ENCODE measurements around the gene FOXP1.

FOXP1 gene

DNA sequence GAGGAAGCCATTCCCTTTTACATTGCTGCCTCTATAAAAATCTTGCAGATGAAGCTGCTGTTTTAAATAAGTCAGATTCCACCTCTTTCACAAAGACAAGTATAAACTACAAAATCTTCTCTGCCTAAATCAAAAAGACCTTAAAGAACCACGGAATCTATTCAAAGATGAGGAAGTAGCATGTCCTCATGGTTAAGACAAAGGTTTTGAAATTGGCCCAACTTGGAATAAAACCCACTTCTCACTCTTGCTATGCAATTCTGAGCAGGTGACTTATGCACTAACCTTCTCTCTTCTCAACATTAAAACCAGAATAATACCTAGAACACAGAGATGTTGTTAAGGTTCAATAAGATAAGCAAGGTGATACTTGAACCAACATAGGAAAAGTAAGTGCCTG is 97.6 kb downstream of the FOXP1 start:
- no peak for DNase-seq (ENCODE audit: low read depth)

- no peak for DNase-seq (ENCODE audit: low read depth)
These were observed 99.1 kb downstream of the FOXP1 start for GRCh38 chr3:71484452-71484851.

- no peak for DNase-seq (ENCODE audit: low read depth)
These were observed 99.5 kb downstream of the FOXP1 start for GRCh38 chr3:71484047-71484446.

GRCh38 chr3:71482771-71483170 is 100.8 kb downstream of the FOXP1 start:
- DNase-seq (ENCODE audit: low read depth): no peak

DNA sequence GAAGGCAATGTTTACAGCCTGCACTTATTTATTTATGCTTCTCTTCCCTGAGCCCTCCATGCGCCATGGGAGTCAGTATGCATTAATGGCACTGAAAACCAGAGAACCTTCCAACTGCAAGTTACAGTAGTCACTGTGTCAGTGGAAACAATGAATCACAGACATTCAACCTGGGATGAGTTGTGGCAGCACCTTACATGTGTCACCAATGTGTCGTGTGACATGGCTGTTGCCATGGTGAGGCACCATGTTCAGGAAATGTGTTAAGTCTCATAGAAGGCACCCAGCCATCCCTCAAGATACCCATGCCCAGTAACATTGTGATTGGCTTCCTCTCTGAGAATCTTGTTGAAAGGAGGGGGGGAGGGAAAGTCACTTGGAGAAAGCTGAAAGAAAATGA is 105.0 kb downstream of the FOXP1 start:
- DNase-seq (ENCODE audit: low read depth): no peak

GRCh38 chr3:71476950-71477349 is 106.6 kb downstream of the FOXP1 start:
- no peak for DNase-seq (ENCODE audit: low read depth)

DNA sequence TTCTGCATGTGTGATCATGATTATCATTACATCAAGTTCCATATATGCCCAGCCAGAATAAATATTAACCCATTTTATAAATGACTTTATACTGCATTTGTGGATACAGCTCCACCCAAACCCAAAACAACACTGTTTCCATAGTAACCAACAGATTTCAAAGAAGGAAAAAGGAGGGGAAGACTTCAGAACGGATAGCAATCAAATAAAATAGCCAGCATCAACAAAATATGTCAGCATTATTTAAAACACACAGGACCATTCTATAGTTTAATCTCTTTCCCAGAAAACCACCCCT is 114.4 kb downstream of the FOXP1 start:
- no peak for DNase-seq (ENCODE audit: low read depth)

DNA sequence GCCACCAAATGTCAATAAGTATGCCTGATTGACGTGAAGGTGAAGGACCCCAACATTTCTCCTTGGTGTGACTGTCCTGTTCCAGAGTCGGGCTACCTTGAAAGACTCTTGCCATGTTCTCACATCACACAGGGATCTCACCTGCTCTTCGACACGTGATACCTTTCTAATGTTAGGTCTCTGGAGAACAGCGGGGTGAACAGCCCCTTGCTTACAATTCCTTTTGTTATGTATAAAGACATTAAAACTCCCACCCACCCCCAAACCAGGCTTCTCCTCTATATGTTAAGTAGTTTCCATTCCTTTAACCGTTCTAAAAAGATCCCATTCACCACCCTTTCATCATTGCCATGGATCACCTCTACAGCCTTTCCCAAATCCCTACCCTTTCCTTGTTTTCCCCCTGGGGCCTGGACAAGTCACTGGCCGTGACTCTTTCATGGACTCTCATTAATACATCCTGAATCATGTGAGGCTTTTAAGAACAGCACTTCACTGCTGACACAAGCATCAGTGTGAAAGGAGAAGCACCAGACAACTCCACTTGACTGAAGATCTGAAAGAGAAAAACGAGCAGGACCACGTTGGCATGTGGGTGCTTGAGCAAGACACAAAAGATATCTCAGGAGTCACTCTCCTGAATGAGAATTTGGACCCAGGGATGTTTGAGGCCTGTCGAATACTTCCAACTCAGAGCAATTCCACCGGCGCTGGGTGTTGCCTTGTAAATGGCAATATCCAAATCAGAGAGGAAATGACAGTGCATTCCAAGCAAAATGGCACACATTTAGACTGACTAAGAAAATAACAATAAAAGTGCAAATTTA is 115.0 kb downstream of the FOXP1 start:
- DNase-seq (ENCODE audit: low read depth): no peak

GRCh38 chr3:71466483-71466882 is 117.0 kb downstream of the FOXP1 start:
- DNase-seq (ENCODE audit: low read depth): no peak

- DNase-seq (ENCODE audit: low read depth): no peak
These were observed 118.0 kb downstream of the FOXP1 start for GRCh38 chr3:71465371-71466036.

DNA sequence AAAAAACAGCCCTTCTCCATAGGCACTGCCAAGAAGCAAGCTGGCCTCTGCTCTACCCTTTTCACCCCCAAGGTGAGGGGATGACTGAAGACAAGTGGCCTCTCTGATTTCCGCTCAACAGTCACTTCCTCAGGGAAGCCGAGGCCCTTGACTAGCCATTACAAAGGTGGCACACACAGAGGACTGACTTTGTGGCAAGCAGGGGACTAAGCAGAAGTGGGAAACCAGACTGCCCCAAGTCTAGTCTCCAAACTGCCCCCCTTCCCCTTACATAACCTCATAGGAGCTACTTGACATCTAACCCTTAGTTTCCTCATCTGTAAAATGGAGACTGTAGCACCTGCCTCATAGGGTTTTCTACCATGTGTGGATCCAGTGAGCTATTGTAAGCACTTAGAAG is 118.9 kb downstream of the FOXP1 start:
- DNase-seq (ENCODE audit: low read depth): no peak

- DNase-seq (ENCODE audit: low read depth): no peak
These were observed 119.9 kb downstream of the FOXP1 start for GRCh38 chr3:71463617-71464016.

- no peak for DNase-seq (ENCODE audit: low read depth)
These were observed 120.9 kb downstream of the FOXP1 start for GRCh38 chr3:71462586-71462985.

GRCh38 chr3:71461749-71462483 is 121.6 kb downstream of the FOXP1 start:
- peak; percentile 19 for DNase-seq (ENCODE audit: low read depth)

GRCh38 chr3:71461114-71461513 is 122.4 kb downstream of the FOXP1 start:
- no peak for DNase-seq (ENCODE audit: low read depth)

DNA sequence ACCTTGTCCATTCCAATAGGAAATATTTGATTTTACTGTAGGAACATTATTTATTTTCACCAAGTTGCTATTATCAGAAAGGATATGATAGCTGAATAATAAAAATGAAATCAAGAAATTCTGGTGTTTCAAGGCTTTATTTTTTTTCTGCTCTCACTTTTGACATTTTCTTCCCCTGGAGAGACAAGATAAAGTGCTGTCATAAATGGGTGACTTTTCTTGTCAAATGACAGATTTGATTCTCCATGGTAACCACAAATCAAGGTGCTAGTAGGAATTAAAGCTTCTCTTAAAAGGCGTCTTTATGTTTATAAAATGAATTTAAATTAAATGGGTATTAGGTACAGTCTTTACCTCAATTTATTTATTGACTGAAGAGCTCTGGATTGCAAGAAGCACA is 124.6 kb downstream of the FOXP1 start:
- DNase-seq (ENCODE audit: low read depth): no peak

GRCh38 chr3:71456826-71457225 is 126.7 kb downstream of the FOXP1 start:
- DNase-seq (ENCODE audit: low read depth): no peak

- DNase-seq (ENCODE audit: low read depth): no peak
These were observed 127.4 kb downstream of the FOXP1 start for GRCh38 chr3:71456156-71456555.

DNA sequence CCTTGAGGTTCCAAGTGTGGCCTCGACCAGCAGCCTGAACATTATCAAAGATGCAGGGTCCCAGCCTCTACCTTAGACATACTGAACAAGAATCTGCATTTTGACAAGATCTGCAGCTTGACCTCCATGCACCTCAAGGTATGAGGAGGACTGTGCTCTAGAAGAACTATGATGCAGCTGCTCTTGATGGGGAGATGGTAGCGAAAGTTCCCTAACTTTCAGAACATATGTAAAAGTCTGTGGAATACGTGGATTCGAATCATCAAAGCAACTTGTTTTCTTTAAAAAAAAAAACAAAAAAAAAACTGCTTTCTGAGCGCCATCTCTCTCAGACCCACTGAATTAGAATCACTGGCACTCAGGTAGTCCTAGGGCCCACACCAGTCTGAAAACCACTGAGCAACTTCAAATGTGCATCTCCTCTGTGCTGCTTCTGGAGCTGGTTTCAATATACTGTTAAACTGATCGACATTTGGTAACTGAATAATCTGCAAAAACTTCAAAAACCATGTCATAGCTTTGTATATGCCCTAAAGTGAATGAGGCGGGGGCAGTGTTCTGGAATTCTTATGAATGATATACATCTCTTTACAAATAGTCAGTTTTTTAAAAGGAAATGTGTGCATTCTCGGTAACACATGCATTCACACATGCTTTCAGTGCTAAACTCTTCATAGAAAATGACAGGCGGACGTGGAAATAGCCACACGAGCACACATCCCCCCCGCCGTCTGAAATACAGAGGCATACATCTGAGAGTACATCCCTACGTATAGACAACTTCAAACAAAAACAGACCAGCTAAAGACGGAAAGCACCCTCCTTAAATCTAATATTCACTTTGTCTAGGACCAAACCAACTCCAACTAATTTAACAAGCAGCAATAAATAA is 128.8 kb downstream of the FOXP1 start:
- DNase-seq (ENCODE audit: low read depth): no peak

GRCh38 chr3:71453822-71454511 is 129.6 kb downstream of the FOXP1 start:
- DNase-seq (ENCODE audit: low read depth): no peak

GRCh38 chr3:71453319-71453718 is 130.2 kb downstream of the FOXP1 start:
- no peak for DNase-seq (ENCODE audit: low read depth)

DNA sequence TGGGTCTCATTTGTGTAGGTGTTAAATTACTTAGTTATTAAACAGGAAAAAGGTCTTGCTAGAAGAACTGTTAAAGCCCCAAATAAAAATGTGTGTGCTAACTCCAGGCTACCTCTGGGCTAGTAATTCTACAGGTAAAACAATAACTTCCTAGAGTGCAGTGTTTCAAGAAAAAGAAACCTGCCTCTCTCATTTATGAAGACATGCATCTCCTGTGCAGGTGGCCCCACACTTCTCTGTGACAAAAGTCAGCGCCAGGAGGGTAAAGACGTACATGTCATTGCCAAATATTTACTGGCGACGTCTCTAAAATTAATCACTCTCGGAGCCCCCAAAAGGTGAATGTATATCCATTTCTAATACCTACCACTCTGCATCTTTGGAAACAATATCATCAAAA is 131.7 kb downstream of the FOXP1 start:
- DNase-seq (ENCODE audit: low read depth): no peak

Measured in non-pigmented ciliary epithelial cell (primary cell).